ENCODE results near the gene SCG5. TPM values are rescaled to one million over a fixed set of nuclear protein-coding genes. Genes with fewer than 3 reads are reported as not detected.

Gene SCG5
- total RNA-seq, 1 experiment from 2014 or later = 23.9 TPM

DNA sequence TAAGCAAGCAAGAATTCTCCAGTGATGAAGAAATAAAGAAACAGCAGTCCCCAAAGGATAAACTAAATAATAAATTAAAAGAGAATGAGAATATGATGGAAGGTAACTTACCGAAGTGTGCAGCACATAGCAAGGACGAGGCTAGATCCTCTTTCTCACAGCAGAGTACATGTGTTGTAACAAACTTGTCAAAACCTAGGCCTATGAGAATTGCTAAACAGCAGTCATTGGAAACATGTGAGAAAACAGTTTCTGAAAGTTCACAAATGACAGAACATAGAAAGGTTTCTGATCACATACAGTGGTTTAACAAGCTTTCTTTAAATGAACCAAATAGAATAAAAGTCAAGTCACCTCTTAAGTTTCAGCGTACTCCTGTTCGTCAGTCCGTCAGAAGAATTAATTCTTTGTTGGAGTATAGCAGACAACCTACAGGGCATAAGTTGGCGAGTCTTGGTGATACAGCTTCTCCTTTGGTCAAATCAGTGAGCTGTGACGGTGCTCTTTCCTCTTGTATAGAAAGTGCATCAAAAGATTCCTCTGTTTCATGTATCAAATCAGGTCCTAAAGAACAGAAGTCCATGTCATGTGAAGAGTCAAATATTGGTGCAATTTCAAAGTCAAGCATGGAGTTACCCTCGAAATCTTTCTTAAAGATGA, 4.5 kb upstream of the SCG5 start:
- no peak overlapping the region for H3K27ac Mint-ChIP-seq
- H3K9me3 Mint-ChIP-seq = no peaks in the 10 kb centered on the region
- Histone ChIP-seq H3K23me2 (ENCODE audit: insufficient read length, low read depth, low read length, poor library complexity, severe bottlenecking) (no peaks in the 10 kb centered on the region), H2BK15ac (ENCODE audit: low read depth, low read length) (no peak overlapping the region), H3K18ac (ENCODE audit: insufficient read length, low read depth, low read length) (no peak overlapping the region), H3K79me2 (ENCODE audit: insufficient read depth, low read length) (no peaks in the 10 kb centered on the region), H2AK5ac (ENCODE audit: insufficient read length, low read length) (no peak overlapping the region), H3K4ac (ENCODE audit: low read depth, low read length) (no peak overlapping the region), H2BK120ac (ENCODE audit: low read depth, low read length, poor library complexity, severe bottlenecking) (no peak overlapping the region), H2BK5ac (ENCODE audit: insufficient read length, low read length) (no peak overlapping the region), H2BK12ac (ENCODE audit: insufficient read length, low read depth, low read length) (no peak overlapping the region), H3K9ac (ENCODE audit: extremely low read depth, insufficient read length, low read length) (no peak overlapping the region), H2BK20ac (ENCODE audit: low read depth, low read length, poor library complexity, severe bottlenecking) (no peak overlapping the region), H2AFZ (ENCODE audit: low read length) (no peak overlapping the region), H4K91ac (ENCODE audit: insufficient read length, low read depth, low read length) (no peak overlapping the region), H4K20me1 (ENCODE audit: control insufficient read depth, insufficient read depth, insufficient read length) (no peaks in the 10 kb centered on the region), H3K9me3 (ENCODE audit: control insufficient read depth, low read depth, low read length) (no peaks in the 10 kb centered on the region), H3K27me3 (ENCODE audit: insufficient read depth, low read length) (no peaks in the 10 kb centered on the region), H4K5ac (ENCODE audit: insufficient read length, low read depth, low read length) (no peak overlapping the region), H3K4me1 (ENCODE audit: insufficient read depth, low read length) (no peaks in the 10 kb centered on the region), H3K79me1 (ENCODE audit: insufficient read depth, low read depth, low read length, poor library complexity, severe bottlenecking) (no peaks in the 10 kb centered on the region), H3K14ac (ENCODE audit: insufficient read depth, low read length) (no peak overlapping the region), H3K23ac (ENCODE audit: insufficient read length, low read depth, low read length) (no peak overlapping the region), H4K8ac (replicated peaks; ENCODE audit: insufficient read length, low read depth, low read length) (no peak overlapping the region), H3K56ac (ENCODE audit: insufficient read length, low read depth, low read length) (no peak overlapping the region), H3T11ph (ENCODE audit: low read length) (no peak overlapping the region), H3K4me2 (ENCODE audit: insufficient read depth, insufficient read length, low read length) (no peak overlapping the region), H3K27ac (ENCODE audit: insufficient read length, low read depth, low read length) (no peak overlapping the region)
- TF ChIP-seq, protein P1, sequence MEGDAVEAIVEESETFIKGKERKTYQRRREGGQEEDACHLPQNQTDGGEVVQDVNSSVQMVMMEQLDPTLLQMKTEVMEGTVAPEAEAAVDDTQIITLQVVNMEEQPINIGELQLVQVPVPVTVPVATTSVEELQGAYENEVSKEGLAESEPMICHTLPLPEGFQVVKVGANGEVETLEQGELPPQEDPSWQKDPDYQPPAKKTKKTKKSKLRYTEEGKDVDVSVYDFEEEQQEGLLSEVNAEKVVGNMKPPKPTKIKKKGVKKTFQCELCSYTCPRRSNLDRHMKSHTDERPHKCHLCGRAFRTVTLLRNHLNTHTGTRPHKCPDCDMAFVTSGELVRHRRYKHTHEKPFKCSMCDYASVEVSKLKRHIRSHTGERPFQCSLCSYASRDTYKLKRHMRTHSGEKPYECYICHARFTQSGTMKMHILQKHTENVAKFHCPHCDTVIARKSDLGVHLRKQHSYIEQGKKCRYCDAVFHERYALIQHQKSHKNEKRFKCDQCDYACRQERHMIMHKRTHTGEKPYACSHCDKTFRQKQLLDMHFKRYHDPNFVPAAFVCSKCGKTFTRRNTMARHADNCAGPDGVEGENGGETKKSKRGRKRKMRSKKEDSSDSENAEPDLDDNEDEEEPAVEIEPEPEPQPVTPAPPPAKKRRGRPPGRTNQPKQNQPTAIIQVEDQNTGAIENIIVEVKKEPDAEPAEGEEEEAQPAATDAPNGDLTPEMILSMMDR (conservative IDR thresholded peaks at IDR 0.05) = no peak
- no peaks in the 10 kb centered on the region; the same call in 1 of the 2 replicates for H3K27me3 Mint-ChIP-seq (ENCODE audit: low read depth)
- H3K4me1 Mint-ChIP-seq = peaks cover 8% of the 10 kb centered on the region in 2 experiments
- H3K4me3 Mint-ChIP-seq = no peak overlapping the region
- WGBS (ENCODE audit: extremely low coverage, insufficient read length, low lambda C conversion rate) = no CpG with 5 or more reads among the region's 8 CpGs
- DNase-seq = no peak
- peaks cover 27 to 51% (median 49%) of the 10 kb centered on the region in 3 experiments for H3K36me3 Mint-ChIP-seq (ENCODE audit: insufficient read depth in 1 of 3, low read depth in 3 of 3)

Measured in H9 (cell line).